Posterior vena cava (tissue), 2 donors: ENCODE results near the gene RGS7. TPM values are rescaled to one million over a fixed set of nuclear protein-coding genes. Genes with fewer than 3 reads are reported as not detected.
"Not testable (repeated sequence)": the region's sequence is repeated elsewhere in the genome, so short reads cannot be mapped to it uniquely, and the experiment has no call there.

ENCODE experiments used
- DNase-seq: peaks from one replicate; pipeline ENCODE4 v3.0.0-alpha.2; 2020; ENCODE audit warnings: low spot score
- intact Hi-C, 2 donors: fragments of 100-400 bp; cut with DNase I; formaldehyde crosslinking; loops; one replicate each; pipeline versions ENCODE4 v1.14.1 to v1.14.2; 2022 to 2023
- total RNA-seq, 2 donors: library from RNA; stranded (reverse); fragmentation: NEBNext Ultra II Directional; extraction: Animal tissue kit (Norgen Biotek cat#: 25700); gene quantifications; one replicate each; pipeline ENCODE4 v1.2.1, GENCODE V29; 2021
- donor health status: DM: yes; HTN: yes; CAD: no.
- donor health status: DM: yes; HTN: yes; CAD: no.

Gene RGS7
- total RNA-seq, 2 donors from 2014 or later = not detected

- DNase-seq = no peak
- intact Hi-C loops = no loop called here
These were observed 451.7 kb downstream of the RGS7 start for GRCh38 chr1:240905225-240905765.

DNA sequence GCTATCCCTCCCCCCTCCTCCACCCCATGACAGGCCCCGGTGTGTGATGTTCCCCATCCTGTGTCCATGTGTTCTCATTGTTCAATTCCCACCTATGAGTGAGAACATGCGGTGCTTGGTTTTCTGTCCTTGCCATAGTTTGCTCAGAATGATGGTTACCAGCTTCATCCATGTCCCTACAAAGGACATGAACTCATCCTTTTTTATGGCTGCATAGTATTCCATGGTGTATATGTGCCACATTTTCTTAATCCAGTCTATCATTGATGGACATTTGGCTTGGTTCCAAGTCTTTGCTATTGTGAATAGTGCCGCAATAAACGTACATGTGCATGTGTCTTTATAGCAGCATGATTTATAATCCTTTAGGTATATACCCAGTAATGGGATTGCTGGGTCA is 461.6 kb downstream of the RGS7 start:
- DNase-seq, intact Hi-C loops: not testable (repeated sequence)

GRCh38 chr1:240888787-240889048 is 468.3 kb downstream of the RGS7 start:
- intact Hi-C loops = no loop called here
- no peak for DNase-seq

DNA sequence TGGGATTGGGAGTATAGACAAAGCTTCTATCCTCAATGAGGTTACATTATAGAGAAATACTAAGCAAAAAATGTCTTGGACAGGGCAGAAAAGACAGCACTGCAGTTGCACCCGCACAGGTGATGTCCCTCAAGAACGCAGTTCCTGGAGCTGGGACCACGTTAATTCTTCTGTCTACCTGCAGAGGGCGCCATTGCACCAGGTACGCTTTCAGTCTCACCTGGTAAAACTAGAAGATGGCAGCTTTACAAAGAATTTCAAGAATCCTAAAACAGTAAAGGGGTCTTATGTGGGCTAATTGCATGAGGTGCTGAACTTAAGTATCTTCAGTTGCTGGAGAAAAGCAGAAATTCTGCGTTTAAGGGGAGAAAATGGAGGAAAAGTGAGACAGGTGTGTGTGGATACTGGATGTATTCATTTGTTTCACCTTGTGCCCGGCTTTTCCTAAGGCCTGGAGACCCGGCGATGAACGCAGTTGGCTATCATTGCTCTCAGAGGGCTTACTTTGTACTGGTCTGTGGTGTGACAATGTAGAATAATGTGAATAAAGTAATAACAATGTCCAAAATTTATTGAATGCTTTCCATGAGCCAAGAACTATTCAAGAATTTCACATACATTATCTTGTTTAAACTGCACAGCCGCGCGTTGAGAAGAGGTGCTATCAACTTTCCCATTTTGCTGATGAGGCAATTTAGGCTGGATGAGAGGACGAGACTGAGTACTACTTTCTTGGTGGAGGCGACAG is 468.8 kb downstream of the RGS7 start:
- intact Hi-C loops = no loop called here

DNA sequence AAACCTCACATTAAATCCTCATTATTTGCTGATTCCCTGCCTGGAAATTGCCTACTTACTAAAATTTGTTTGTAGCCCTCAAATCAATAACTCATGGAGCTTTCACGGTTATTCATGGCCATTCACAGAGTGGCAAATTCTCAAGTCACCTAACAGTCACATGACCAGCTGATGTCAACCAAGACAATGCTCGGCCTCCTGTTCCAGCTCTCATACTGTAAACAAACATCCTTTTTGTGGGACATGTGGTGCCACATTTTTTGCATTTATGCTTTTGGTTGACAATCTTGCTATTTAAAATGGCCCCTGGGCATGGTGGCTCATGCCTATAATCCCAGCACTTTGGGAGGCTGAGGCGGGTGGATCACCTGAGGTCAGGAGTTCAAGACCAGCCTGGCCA is 473.5 kb downstream of the RGS7 start:
- no peak for DNase-seq
- intact Hi-C loops = no loop called here

More for the DNA sequence above, 468.8 kb downstream of the RGS7 start:
- DNase-seq = no peak

DNA sequence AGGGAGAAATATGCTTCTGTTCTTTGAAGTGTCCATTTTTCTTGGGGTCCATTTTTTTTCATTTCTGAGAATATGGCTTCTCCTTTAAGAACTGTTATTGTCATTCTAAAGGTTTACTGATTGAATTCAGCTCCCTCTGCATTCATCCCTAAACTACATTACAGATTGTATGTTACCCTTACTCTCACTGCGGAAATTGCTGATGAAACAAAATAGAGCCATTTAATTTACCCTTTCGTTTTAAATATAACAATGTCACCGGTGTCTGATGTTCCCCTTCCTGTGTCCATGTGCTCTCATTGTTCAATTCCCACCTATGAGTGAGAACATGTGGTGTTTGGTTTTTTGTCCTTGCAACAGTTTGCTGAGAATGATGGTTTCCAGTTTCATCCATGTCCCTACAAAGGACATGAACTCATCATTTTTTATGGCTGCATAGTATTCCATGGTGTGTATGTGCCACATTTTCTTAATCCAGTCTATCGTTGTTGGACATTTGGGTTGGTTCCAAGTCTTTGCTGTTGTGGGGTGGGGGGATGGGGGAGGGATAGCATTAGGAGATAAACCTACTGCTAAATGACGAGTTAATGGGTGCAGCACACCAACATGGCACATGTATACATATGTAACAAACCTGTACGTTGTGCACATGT is 474.2 kb downstream of the RGS7 start:
- DNase-seq, intact Hi-C loops: not testable (repeated sequence)

DNA sequence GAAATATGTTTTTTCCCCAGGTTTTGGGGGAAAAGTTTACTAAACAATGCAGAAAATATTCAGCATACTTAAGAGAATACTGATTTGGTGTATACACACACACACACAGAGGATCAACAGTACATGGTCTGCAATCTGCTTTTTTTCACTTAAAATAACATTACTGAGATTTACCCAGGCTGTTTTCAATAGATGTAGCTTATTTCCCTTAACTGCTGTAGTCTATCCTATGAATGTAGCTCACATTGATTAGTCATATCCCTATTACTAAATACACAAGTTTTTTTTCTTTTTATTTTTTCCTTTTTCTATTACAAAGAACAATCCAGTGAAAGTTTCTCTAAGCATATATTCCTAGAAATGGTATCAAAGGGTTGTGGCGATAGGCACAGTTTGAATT is 478.4 kb downstream of the RGS7 start:
- intact Hi-C loops = no loop called here
- DNase-seq = no peak

DNA sequence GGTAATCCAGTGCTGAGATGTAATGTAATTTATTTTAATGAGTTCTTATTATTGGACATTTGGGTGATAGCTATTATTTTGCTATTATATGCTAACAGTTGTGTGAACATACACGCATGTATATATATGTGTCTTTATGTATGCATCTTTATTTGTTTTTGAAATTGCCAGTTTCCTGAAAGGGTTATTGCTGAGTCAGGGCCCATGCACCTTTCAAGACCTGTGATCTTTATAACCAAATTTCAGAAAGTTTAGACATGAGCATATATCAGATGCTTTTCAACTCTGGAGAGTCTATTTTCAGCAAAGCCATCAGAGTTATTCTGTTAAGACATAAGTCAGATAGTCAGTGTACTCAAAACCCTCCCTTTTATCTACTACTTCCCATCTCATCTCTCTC is 479.4 kb downstream of the RGS7 start:
- no peak for DNase-seq
- intact Hi-C loops = no loop called here

- intact Hi-C loops = no loop called here
- no peak for DNase-seq
These were observed 480.9 kb downstream of the RGS7 start for GRCh38 chr1:240876071-240876470.

DNA sequence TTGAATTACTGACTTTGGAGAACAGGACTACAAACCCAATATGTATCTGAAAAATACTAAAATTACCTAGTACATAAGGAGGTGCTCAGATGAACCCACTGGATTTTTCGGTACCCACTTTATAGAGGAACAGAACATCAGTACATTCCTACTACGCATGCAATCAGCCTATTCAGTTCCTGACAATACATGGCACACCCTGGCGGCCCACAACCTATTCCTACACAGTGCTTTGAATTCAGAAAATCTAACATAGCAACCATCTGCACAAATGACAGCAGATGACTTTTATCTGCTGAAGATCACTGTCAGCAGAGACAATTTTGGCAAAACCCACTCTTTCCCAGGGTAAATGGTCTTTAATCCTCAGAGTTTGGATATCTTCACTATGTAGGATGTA is 487.9 kb downstream of the RGS7 start:
- intact Hi-C loops = no loop called here
- no peak for DNase-seq

- no peak for DNase-seq
- intact Hi-C loops = no loop called here
These were observed 490.3 kb downstream of the RGS7 start for GRCh38 chr1:240866724-240867123.

DNA sequence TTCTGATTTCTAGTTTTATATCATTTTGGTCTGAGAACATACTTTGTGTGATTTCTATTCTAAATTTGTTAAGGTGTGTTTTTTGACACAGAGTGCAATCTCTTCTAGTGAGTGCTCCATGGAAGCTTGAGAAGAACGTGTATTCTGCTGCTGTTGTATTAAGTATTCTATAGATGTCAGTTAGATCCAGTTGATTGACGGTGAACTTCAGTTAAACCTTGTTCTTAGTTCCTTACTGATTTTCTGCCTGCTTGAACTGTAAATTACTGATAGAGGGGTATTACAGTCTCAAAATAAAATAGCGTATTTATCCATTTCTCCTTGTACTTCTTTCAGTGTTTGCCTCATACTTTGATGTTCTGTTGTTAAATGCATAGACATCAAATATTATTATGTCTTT is 497.0 kb downstream of the RGS7 start:
- DNase-seq = no peak
- intact Hi-C loops = no loop called here

DNA sequence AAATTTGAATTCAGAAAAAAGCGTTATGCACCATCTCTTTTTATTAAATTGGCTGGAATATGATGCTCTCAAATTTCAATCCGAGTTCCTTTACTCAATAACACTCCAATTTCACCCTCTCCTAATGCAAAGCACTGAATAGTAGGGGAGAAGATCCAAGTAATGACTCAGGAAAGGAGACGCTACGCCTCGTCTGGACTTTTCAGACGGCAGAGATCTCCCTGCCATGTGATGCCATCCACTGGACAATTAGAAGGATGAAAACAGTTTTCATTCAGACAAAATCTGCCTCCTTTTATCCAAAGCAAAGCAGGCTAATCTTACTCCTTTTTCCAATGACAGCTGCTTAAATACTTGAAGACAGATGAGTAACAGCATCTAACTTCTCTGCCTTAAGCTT is 502.6 kb downstream of the RGS7 start:
- intact Hi-C loops = no loop called here
- DNase-seq = no peak

DNA sequence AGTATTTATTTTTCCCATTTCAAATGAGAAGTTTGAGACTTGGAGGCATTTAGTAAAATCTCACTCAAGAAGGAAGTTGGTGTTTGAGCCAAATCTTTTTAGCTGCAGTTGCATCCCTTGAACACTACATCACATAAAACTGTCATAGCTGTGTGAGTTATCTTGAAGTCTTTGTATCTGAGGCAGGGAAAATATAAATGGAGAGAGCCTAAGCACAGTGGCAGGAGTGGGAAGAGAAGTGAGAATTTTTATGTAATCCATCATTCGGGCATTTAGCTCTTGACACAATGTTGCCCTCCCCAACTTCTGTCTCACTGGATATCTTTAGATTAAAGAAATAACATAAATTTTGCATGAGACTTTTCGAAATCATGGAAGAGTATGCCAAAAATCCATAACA is 509.7 kb downstream of the RGS7 start:
- no peak for DNase-seq
- intact Hi-C loops = no loop called here

DNA sequence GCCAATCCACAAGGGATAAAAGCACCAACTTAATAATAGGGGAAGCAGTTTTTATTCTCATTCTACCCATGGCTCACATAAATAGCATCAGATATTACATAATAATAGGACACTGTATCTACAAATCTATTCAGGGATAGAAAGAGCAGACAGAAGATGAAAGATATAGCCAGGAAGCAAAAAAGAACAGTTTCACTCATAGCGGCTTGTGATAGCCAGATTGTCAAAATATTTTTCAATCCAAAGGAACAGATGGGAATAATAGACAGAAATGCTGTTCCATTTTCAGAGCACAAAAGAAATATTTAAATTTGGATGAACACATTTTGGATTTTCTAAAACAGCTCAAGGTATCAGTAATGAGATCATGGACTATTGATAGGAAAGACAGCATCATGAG is 512.5 kb downstream of the RGS7 start:
- intact Hi-C loops = no loop called here

GRCh38 chr1:240843798-240844197 is 513.2 kb downstream of the RGS7 start:
- no peak for DNase-seq
- intact Hi-C loops = no loop called here

More for the DNA sequence above, 512.5 kb downstream of the RGS7 start:
- DNase-seq = no peak

- intact Hi-C loops = no loop called here
These were observed 520.7 kb downstream of the RGS7 start for GRCh38 chr1:240836271-240836670.

GRCh38 chr1:240835291-240835690 is 521.7 kb downstream of the RGS7 start:
- DNase-seq = no peak
- intact Hi-C loops = no loop called here

More at GRCh38 chr1:240836271-240836670, 520.7 kb downstream of the RGS7 start:
- DNase-seq = no peak

GRCh38 chr1:240833075-240833474 is 523.9 kb downstream of the RGS7 start:
- no peak for DNase-seq
- intact Hi-C loops = no loop called here

- intact Hi-C loops = no loop called here
- no peak for DNase-seq
These were observed 525.1 kb downstream of the RGS7 start for GRCh38 chr1:240831922-240832321.

DNA sequence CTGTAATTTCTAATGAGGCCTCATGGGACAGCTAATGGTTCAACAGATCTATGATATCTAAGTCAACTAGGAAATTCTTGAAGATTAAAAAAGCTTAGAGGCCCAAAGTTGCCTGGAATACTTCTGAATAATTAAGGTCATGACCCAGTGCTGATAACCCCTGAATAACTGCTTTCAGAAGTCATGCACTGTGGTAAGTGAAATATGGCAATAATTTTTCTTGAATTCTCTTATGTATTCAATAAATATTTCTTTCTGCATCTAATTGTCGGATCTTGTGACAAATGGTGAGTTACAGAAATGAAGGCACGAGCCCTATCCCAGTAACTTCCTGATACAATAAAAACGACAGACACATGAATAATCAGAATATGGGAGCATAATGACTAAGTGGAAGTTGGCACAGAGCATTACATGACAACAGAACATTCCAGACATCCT is 525.8 kb downstream of the RGS7 start:
- intact Hi-C loops = no loop called here
- no peak for DNase-seq
